KOPT-K1 (cell line): Measurements from ENCODE around the gene C4BPA.

ENCODE experiments used
- H3K27ac ChIP-seq: fragments of 200-600 bp; sonication (generic); 2 replicates; pipeline ENCODE4 v1.5.1; 2016; ENCODE audit warnings: antibody characterized with exemption, mild to moderate bottlenecking, low read depth, low read length; ENCODE audit not compliant: poor library complexity, severe bottlenecking
- H3K36me3 ChIP-seq: fragments of 200-600 bp; sonication (generic); 2 replicates; pipeline ENCODE4 v1.5.1; 2017; ENCODE audit warnings: antibody characterized with exemption, mild to moderate bottlenecking, low read length, moderate library complexity; ENCODE audit not compliant: insufficient read depth
- H3K9me3 ChIP-seq: fragments of 200-600 bp; sonication (generic); 2 replicates; pipeline ENCODE4 v1.5.1; 2017; ENCODE audit warnings: antibody characterized with exemption, low read length, mild to moderate bottlenecking; ENCODE audit not compliant: insufficient read depth, poor library complexity, severe bottlenecking

C4BPA gene

GRCh38 chr1:207129053-207129452, 25.0 kb downstream of the C4BPA start:
- H3K27ac ChIP-seq: no peak overlapping the region
- H3K36me3 ChIP-seq: no peaks in the 10 kb centered on the region
- H3K9me3 ChIP-seq: peaks cover 31% of the 10 kb centered on the region

- Histone ChIP-seq H3K36me3 (no peaks in the 10 kb centered on the region), H3K27ac (no peak overlapping the region), H3K9me3 (peaks cover 31% of the 10 kb centered on the region)
Observed at GRCh38 chr1:207130252-207131036, 26.4 kb downstream of the C4BPA start.

GRCh38 chr1:207131163-207131562, 27.1 kb downstream of the C4BPA start:
- Histone ChIP-seq H3K27ac (no peak overlapping the region), H3K36me3 (no peaks in the 10 kb centered on the region), H3K9me3 (peaks cover 31% of the 10 kb centered on the region)

GRCh38 chr1:207134581-207134980, 30.5 kb downstream of the C4BPA start:
- H3K27ac ChIP-seq: no peak overlapping the region

GRCh38 chr1:207139616-207140015, 35.6 kb downstream of the C4BPA start:
- Histone ChIP-seq H3K36me3 (no peaks in the 10 kb centered on the region), H3K9me3 (no peaks in the 10 kb centered on the region), H3K27ac (no peak overlapping the region)

More at GRCh38 chr1:207134581-207134980, 30.5 kb downstream of the C4BPA start:
- H3K9me3 ChIP-seq: peaks cover 8% of the 10 kb centered on the region
- H3K36me3 ChIP-seq: no peaks in the 10 kb centered on the region

- H3K27ac ChIP-seq: no peak overlapping the region
- H3K36me3 ChIP-seq: no peaks in the 10 kb centered on the region
- H3K9me3 ChIP-seq: no peaks in the 10 kb centered on the region
Observed at GRCh38 chr1:207140536-207140935, 36.5 kb downstream of the C4BPA start.

- Histone ChIP-seq H3K36me3 (no peaks in the 10 kb centered on the region), H3K9me3 (no peaks in the 10 kb centered on the region), H3K27ac (no peak overlapping the region)
Observed at GRCh38 chr1:207145401-207146058, 41.5 kb downstream of the C4BPA start.

GRCh38 chr1:207151920-207152319, 47.9 kb downstream of the C4BPA start:
- H3K27ac ChIP-seq: no peak overlapping the region
- peaks cover 9% of the 10 kb centered on the region for H3K9me3 ChIP-seq
- H3K36me3 ChIP-seq: no peaks in the 10 kb centered on the region

GRCh38 chr1:207152792-207153468, 48.9 kb downstream of the C4BPA start:
- Histone ChIP-seq H3K9me3 (peaks cover 9% of the 10 kb centered on the region), H3K36me3 (no peaks in the 10 kb centered on the region), H3K27ac (no peak overlapping the region)

GRCh38 chr1:207155028-207155427, 51.0 kb downstream of the C4BPA start:
- Histone ChIP-seq H3K36me3 (no peaks in the 10 kb centered on the region), H3K27ac (no peak overlapping the region), H3K9me3 (peaks cover 9% of the 10 kb centered on the region)

GRCh38 chr1:207156095-207156494, 52.1 kb downstream of the C4BPA start:
- no peak overlapping the region for H3K27ac ChIP-seq
- H3K9me3 ChIP-seq: peaks cover 9% of the 10 kb centered on the region
- no peaks in the 10 kb centered on the region for H3K36me3 ChIP-seq

- no peak overlapping the region for H3K27ac ChIP-seq
- peaks cover 5% of the 10 kb centered on the region for H3K9me3 ChIP-seq
- H3K36me3 ChIP-seq: no peaks in the 10 kb centered on the region
Observed at GRCh38 chr1:207156826-207157225, 52.8 kb downstream of the C4BPA start.

GRCh38 chr1:207164086-207164485, 60.1 kb downstream of the C4BPA start:
- H3K27ac ChIP-seq: no peak overlapping the region
- H3K36me3 ChIP-seq: no peaks in the 10 kb centered on the region
- H3K9me3 ChIP-seq: no peaks in the 10 kb centered on the region

GRCh38 chr1:207172321-207172720, 68.3 kb downstream of the C4BPA start:
- peaks cover 4% of the 10 kb centered on the region for H3K9me3 ChIP-seq
- H3K27ac ChIP-seq: no peak overlapping the region
- H3K36me3 ChIP-seq: no peaks in the 10 kb centered on the region

GRCh38 chr1:207172885-207173284, 68.9 kb downstream of the C4BPA start:
- H3K27ac ChIP-seq: no peak overlapping the region
- no peaks in the 10 kb centered on the region for H3K36me3 ChIP-seq
- peaks cover 4% of the 10 kb centered on the region for H3K9me3 ChIP-seq
